ENCODE results near the gene DROSHA.
"Not testable (repeated sequence)": the region's sequence is repeated elsewhere in the genome, so short reads cannot be mapped to it uniquely, and the experiment has no call there.

DROSHA gene

DNA sequence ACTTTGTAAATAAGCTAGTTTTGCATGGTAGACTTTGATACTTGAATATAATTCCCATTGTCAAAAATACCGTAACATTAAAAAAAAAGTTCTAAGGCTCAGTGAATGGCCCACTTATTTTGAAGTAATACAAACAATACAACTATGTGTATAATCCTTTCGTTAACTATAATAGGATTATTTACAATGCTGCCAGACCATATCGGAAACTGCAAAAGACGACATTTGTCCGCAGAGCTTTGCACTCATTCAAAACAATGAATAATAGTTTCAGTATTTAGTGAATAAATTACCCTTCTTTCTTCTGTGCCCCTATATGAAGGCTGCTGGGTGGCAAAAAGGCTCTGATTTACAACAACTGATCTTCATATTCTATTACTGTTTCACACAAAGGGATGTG, 121.8 kb downstream of the DROSHA start:
- DNase-seq, result no peak

DNA sequence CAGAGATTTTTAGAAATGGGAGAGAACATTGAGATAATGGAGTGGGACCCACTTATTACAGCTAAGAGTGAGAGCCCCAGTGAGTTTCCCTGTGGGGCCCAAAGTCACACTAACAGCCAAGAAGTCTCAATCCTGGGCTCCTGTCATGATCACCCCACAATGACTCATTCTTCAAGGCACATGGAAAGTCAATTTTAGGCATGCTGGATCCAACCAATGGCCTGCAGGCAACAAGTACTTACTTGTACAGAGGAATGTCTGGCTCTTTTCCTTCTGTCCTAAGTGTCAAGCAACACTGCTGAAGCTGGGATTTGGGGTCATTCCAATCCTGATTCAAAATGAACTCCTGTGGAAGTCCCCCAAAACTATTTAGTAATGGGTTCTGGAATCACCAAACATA, 123.1 kb downstream of the DROSHA start:
- no peak for DNase-seq

DNA sequence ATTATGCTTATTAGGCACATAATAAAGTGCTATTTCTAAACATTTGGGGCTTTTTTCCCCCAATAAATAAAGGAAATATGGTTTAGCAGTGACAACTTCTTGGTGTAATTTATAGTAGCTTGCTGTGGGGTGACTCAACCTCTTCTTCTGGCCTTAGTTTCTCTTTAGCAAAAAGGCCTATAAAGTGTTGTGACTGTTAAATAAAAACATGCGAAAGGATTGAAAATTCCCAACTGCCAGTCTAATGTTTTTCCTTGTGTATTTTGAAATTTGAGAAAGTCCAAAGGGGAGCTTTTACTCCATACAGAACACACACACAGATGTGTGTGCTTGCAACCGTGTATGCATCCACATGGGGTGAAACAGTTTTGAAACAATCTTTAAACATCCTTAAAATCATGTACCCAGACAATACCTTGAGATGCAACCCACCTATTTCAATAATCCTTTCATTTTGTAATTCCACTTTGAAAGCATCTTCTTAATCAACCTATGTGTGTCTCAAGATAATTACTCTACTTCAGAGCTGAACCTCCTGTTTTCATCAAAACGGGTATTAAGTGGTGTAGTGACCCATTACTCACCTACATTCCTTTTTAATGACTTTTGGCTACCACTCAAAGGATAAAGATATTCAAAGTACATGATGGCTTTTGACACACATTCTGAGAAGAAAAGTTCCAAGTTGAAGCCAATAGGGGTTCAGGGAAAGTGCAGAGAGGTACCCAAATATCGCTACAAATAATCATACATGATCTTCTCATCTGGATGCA, 123.8 kb downstream of the DROSHA start:
- DNase-seq, result no peak

DNA sequence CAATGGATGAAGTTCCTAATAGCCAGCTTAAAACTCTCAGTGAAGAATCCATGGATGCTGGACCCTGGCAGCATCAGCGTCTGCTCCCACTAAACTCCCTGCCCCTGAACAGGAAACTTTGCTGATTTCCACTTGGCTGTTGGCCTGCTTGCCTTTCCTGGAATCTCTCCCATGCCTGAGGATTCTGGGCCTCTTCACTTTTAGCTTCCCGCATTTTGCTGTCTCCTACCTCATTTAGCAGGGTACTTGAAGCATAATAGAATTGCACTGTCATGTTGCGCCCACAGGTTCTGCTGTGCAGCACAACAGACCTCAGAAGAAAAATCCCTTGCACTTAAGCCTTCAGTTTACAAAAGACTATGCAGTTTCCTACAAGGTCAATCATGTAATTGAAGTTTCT, 127.6 kb downstream of the DROSHA start:
- DNase-seq, result no peak

DNA sequence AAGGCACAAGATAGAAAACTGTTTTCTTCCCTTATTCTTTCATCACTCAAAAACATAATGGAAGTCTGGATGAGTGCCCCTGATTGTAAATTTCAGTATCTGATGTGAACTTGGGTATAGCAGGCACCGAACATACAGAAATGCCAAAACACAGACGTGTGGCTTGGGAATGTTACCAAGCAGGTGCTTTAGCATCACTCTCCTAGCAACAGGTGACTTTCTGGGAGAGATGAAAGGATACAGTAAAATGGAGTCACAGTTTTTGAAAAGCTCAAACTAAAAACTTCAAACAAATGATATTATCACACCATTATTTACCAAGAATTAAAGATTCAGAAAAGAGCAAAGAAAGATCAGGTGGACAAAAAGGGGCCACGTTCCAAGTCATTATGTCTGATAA, 130.2 kb downstream of the DROSHA start:
- DNase-seq, result no peak

DNA sequence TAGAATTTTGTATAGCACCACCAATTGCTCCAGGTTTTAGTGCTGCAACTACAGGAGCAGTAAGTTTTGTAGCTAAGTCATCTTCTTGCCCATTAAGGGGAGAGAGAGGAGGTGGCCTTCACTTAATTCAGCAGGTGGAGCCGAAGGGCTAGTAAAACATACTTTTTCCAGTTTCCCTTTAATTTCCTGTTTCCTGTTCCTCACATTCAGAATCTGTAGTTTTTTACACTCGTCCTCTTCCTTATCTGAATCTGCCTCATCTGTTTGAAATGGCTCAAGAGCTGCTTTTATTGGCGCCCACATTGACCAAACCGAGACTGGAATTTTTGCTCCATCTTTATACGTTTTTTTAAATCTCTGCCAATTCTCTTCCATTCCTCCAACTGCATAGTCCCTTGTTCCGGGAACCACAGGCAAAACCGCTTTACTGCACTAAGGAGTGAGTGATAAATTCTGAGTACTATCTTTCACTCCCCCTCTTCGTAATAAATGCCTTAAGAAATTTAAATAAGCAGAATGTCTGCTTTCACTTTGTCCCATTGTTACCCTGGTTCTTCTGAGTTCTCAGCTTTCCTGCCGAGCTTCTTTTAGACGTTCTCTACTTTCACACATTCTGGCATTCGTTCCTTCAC, 133.9 kb downstream of the DROSHA start:
- no peak for DNase-seq

DNA sequence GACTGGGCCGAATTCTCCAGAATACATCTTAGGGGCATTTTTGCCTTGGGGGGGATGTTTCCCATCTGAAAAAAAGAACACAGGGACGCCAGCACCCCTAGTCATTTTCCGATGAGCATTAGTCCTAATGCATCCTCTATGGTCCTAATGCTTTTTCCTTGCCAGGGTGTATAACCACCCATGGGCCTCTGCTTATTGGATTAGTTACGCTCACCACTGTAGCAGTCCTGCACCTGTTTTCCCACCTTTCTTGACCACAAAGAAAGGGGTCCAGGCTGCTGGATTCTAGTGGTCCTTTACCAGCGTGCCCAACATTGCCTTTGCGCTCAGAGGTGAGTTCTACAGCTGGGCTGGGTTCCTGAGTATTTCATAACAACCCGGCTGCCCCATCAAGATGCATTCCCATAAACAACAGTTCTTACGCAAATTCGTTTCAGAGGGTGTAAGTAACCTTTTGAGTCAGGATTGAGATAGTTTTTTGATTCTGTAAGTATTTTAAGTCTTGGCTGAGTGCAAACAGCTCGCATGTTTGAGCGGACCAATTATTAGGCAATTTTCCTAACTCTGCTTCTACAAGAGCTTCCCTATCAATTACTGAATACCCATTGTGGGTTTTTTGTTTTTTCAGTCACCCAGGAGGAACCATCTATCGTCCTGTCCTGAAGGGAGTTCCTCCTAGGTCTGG, 135.1 kb downstream of the DROSHA start:
- no peak for DNase-seq

DNA sequence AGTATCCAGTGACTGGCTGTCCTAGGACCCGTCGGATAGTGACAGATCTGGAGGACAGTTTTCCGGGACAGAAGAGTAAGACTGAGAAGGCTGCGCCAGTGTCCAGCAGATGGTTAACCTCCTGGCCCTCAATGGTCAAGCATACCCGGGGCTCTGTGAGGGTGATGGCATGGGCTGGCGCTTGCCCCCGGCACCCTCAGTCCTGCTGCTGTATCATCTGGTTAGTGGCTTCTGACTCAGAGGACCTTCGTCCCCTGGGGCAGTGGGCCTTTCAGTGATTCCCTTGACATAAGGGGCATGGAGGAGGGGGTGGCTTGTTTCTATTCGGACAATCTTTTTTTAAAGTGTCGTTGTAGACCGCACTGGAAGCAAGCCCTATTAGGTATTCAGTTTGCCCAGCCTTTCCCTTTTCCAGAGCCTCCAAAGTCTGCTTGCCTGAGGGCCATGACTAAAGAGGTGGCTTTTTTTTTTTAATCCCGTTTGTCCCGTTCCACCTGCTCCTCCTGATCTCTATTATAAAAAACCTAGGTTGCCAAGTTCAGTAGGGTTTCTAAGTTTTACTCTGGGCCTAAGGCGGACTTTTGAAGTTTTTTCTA, 136.3 kb downstream of the DROSHA start:
- not testable (repeated sequence) for DNase-seq

DNA sequence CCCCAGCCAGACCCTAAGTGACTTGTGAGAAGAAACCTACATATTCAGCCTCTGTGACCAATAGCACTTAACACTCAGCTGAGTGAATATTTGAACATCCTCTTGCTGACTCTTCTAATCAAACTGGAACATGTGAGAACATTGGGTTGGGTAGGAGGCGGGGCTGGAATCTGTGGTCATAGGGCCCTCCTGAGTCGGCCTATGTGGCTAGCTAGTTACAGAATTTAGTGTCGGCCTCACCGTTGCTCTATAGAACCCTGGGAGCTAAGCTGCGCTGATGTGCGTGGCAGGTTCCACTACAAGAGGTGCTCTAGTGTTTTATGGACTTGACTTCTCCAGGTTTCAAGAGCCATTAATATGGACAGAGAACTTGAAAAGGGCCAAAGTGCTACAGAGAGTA, 138.8 kb downstream of the DROSHA start:
- DNase-seq, result no peak

DNA sequence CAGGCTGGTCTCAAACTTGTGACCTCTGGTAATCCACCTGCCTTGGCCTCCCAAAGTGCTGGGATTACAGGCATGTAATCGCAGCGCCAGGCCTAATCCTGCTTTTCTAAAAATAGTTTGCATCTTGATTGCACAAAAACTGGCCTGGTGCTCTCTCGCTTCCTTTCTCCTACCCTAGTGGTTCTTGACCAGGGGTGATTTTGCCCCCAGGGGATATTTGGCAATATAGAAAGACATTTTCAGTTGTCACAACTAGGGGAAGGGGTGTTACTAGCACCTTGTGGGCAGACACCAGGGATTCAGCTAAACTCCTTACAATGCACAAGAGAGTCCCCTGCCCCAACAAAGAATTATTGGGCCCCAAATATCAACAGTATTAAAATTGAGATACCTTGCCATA, 139.8 kb downstream of the DROSHA start:
- no peak for DNase-seq

DNA sequence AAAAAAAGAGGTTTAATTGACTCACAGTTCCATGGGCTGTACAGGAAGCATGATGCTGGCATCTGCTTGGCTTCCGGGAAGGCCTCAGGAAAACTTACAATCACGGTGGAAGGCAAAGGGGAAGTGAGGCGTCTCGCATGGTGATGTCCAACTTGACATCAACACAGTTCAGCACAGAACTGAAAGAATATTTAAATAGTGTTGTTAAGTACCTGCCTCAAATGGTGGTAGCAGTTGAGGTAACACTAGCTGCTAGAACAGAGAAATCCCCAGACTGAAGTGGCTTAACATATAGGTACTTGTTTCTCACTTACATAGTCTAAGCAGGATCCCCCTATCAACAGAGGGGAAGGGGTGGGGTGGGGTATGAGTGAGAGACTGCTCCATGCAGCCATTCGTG, 141.6 kb downstream of the DROSHA start:
- no peak for DNase-seq

DNA sequence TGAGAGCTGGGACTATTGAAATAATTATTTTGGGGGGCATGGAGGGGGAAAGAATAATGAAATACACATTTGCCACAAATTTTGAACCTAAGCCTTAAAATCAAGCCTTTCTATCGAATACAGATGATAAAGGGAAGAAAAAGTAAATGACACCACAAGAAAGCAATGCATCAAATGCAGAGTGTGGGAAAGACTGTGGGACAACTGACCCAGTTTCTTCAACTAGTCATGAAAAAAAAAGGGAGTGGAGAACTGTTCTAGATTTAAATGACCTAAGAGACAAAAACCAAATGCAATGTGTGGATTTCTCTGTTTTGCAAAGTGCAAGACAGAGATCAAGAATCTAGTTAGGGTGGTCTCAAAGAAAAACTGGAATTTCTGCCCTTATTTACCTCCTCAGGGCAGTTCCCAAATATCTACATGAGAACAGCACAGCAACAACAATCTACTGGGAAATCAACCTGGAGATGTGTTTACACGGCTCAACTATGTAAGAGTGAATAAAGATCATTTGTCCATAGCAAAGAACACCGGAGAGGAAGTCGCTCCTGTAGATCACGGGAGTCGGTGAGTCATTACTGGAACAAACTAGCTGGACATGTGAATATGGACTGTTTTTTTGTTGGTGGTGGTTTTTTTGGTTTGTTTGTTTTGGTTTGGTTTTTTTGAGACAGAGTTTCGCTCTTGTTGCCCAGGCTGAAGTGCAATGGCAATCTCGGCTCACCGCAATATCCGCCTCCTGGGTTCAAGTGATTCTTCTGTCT, 145.9 kb downstream of the DROSHA start:
- no peak for DNase-seq

DNA sequence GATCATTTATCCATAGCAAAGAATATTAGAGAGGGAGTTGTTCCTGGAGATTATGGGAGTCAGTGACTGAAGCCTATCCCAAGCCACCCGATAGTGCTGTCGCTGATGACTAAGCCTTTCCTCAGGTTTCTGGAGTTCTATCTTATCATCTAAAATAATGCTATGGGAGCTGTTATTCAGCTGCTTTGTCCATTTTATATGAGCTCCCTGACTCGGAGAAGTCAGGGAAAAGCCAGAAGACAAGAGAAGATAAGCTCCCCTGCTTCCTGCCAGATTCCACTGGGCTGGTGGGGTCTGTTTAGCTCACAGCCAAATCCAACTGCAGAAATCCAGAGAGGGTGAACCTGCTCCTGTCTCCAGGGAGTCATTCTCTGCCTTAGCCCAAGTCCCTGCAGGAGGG, 148.2 kb downstream of the DROSHA start:
- no peak for DNase-seq

DNA sequence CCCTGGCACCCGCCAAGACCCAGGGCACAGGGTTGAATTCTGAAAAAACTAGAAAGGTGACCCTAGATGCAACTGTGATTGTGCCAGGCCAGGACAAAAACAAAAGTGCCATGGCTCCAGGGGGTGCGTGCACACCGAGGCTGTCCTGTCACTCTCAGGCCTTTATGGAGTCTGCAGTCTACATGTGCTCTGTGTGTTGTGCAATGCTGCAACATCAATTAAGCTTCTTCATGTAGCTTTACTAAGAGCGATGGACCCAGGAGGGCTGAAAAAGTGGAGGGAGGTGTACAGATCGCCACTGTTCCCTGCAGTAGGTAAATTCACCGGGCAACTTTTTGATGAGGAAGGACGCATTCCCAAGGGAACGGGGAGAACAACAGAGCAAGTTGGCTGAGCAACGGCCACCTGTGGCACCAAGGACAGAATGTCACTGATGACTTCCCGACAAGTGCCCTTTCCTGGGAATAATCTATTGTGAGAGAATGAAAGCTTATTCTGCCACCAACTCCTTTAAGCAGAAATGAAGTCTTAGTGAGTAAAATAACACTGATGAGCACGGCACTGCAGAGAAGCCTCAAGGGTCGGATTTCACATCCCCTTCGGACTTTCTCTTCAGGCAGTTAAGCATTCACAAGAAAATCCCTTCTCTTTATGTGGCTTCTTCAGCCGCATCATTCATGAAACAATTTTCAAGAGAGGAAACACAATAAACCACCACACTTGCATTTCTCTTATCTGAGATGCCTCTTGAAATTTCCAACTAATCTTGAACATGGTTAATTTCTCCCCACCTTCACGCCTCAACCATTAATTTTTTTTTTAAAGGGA, 149.6 kb downstream of the DROSHA start:
- DNase-seq, result no peak

DNA sequence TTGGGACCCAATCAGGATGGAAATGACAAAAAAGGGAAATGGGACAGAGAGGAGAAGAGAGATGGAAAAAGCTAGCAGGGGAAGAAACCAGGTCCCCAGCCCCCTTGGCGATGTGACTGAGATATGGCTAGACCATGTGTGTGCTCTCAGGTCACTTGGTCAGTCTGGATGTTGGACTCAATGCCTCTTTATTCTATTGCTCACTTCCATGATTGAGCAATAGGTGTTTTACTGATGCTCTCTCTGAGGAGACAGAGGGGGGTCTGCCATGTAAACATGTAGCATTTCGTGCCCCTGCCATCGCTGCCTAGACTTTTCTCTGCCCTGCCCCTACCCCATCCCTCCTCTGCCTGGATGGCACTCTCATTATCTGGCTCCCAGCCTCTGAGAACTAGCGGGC, 150.6 kb downstream of the DROSHA start:
- no peak for DNase-seq

DNA sequence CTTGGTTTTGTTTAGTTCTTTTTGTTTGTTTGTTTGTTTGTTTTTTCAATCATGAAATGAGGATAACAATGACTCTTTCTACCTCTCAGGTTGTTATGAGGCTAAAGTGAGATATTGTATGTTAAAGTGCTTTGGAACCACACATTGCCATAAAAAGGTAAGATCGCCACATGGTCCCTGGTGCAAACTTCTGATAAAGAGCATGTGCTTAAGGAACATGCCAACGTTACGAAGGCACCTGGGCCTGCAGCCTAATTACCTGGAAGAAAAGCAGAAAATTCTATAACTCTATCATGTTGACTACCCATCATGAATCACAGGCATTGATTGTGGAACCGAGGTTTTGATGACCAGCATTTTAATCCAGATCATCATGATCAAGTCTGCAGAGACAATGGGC, 151.8 kb downstream of the DROSHA start:
- no peak for DNase-seq

DNA sequence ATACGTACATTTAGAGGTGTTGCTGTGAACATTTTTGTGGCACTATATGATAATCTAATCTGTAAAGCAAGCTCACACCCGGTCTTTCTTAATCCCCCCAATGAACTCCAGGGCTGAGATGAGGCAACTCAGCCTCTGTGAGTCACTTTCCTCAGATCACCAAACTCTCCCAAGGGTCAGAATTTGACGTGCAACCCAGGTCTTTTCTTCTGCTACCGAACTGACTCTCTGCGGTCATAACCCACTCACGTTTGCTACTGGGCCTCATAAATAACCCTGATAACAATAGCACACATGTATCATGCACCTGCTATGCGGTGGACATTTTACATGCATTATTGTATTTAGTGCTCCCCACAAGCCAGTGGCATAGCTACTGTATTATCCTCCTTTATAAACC, 153.1 kb downstream of the DROSHA start:
- DNase-seq, result no peak

DNA sequence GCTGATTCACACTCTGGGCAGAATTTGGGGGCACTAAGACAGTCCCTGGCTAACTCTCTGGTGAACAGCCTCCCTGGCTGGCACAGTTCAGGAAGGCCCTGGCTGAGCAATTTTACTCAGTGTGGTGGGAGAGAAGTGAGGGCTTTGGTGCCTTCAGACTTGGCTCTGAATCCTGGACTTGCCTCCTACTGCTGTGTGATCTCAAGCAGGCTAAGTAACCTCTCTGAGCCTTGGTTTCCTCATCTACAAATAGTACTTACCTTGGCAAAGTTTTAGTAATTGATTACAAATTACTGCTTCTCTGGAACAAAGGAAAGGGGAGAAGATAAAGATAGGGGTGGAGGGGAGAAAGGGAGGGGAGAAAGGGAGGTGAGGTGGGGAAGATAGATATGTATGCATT, 153.8 kb downstream of the DROSHA start:
- no peak for DNase-seq

DNA sequence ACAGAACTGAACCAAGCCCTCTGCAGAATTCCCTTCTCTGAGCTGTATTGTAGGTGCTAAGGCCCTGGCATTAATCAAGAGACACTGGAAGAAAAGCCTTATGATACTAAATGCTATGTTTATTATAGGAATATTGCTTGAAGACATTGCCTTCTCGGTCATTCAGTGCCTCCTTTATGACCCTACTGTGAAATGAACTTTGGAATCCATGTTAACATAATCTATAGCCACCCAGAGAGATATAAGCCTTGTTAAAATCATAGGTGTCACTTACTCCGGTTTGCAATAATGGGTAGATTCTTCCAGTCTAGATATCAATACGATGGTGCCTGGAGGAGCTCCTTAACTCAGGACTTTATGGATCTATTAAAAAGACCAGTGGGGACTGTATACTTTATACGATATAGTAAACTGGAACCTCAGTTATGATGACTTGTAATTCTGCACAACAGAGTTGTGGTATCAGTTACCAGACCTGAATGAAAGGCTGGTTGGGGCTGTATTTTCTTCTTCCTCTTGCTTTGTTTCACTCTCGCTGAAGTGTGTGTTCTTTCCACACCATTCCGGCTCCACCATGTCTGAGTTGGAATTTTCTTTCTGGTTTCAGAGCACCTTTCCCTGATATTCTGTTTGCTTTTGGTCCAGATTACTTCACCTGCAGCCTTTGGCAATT, 154.5 kb downstream of the DROSHA start:
- DNase-seq, result no peak

DNA sequence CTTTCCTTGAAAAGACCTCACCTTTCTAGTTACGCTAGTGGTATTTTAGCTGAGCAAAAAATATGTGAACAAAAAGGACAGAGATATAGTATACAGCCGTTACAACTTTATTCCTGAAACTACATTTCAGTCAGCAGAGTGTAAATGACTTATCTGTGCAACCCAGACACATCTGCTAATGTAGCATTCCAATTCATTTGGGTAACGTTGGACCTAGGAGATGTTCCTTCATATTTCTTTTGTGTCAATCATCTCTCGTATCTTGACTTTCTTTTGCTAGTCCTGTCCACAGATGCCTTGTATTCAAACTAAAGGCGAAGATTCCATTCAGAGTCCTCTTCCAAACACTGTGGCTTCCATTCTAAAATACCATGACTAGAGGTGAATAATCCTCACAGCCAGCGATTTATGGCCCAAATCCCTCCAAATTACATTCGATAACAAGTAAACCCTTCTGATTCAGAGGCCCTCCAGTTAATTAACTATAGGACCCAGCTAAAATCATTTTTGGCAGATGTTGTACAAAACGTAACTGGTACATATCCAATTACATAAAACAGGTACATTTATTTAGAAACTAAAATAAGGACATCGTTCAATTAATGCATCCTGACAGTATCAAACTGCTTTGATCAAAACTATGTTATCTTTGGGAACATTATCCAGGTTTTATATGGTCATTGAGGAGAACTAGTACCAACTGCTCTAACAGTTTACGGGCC, 155.7 kb downstream of the DROSHA start:
- DNase-seq, result no peak

DNA sequence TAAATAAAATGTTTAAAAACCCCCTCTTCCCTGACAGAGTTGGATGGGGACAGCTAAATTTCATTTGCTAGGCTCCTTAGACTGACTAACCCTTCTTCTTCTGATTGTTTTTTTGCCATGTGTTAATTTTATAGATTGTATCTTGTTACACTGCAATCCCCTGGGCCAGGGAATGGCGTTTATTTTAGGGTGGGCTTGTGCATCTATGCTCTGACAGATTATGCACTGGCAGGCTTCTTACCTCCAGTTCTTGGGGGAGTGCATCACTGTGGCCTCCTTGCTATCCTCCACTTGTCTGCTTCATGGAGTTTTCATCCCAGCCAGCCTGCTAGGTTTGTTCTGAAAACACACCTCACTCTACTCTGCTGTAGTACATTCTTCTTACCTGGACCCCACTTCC, 159.8 kb downstream of the DROSHA start:
- no peak for DNase-seq

Measured in stimulated activated CD8-positive, alpha-beta memory T cell treated with anti-CD3 and anti-CD28 coated beads, Interleukin-4, amount 100 ng/mL, for 48 hours (primary cell).